Heart left ventricle (tissue), 16 donors: ENCODE measurements around the gene KIF26B. TPM values are rescaled to one million over a fixed set of nuclear protein-coding genes. Genes with fewer than 3 reads are reported as not detected.
"Not testable (repeated sequence)": the region's sequence is repeated elsewhere in the genome, so short reads cannot be mapped to it uniquely, and the experiment has no call there.

Experiments used
- ATAC-seq, 4 donors: fragments of 200-7000 bp; cut with Tn5 transposase; one replicate each; pipeline ENCODE4 v1.9.1; 2020 to 2022; ENCODE audit warnings: moderate library complexity in 4 of 4, mild to moderate bottlenecking in 3 of 4, moderate number of reproducible peaks in 1 of 4
- DNase-seq, 5 donors: peaks; one replicate each; pipeline ENCODE4 v3.0.0-alpha.2; 2020
- H3K27ac ChIP-seq, 12 donors: fragments of 200-600 bp; sonication (generic) in 4 of 12; one replicate each; pipeline versions ENCODE4 v1.5.0 to v1.8.0; 2016 to 2022; ENCODE audit warnings: mild to moderate bottlenecking in 2 of 12
- H3K27me3 ChIP-seq, 9 donors: fragments of 200-600 bp; sonication (generic) in 2 of 9; one replicate each; pipeline versions ENCODE4 v1.5.1 to v1.8.0; 2016 to 2022; ENCODE audit warnings: mild to moderate bottlenecking in 3 of 9
- H3K36me3 ChIP-seq, 9 donors: fragments of 200-600 bp; sonication (generic) in 2 of 9; one replicate each; pipeline versions ENCODE4 v1.5.0 to v1.8.0; 2018 to 2022; ENCODE audit warnings: mild to moderate bottlenecking in 2 of 9
- H3K4me1 ChIP-seq, 12 donors: fragments of 200-600 bp; sonication (generic) in 4 of 12; one replicate each; pipeline versions ENCODE4 v1.5.0 to v1.8.0; 2016 to 2022; ENCODE audit warnings: mild to moderate bottlenecking in 3 of 12
- H3K4me3 ChIP-seq, 12 donors: fragments of 200-600 bp; sonication (generic) in 4 of 12; one replicate each; pipeline versions ENCODE4 v1.5.0 to v1.8.0; 2017 to 2022; ENCODE audit warnings: mild to moderate bottlenecking in 9 of 12, moderate library complexity in 4 of 12
- H3K9me3 ChIP-seq, 12 donors: fragments of 200-600 bp; sonication (generic) in 4 of 12; one replicate each; pipeline versions ENCODE4 v1.5.0 to v1.8.0; 2016 to 2022; ENCODE audit warnings: mild to moderate bottlenecking in 1 of 12
- CTCF ChIP-seq, 12 donors: fragments of 200-600 bp; sonication (generic) in 4 of 12; IDR thresholded peaks; one replicate each; pipeline versions ENCODE4 v1.5.0 to v1.8.0; 2018 to 2022; ENCODE audit warnings: antibody characterized with exemption in 12 of 12, mild to moderate bottlenecking in 5 of 12
- POLR2A ChIP-seq, 2 donors: fragments of 450-650 bp; IDR thresholded peaks; one replicate each; pipeline ENCODE4 v1.6.1; 2017; ENCODE audit warnings: antibody characterized with exemption in 2 of 2, mild to moderate bottlenecking in 2 of 2, moderate library complexity in 2 of 2
- WGBS, 4 donors: extraction: QIAGEN DNeasy Blood & Tissue Kit in 2 of 4; methylation state at CpG; one replicate each; pipeline versions ENCODE4 v1.1.5 to v1.1.7; 2013 to 2018; 5-methylcytosine and 5-hydroxymethylcytosine counted together
- intact Hi-C, 10 donors: fragments of 100-400 bp; cut with DNase I; formaldehyde crosslinking; loops; one replicate each; pipeline versions ENCODE4 v1.11.1 to v1.14.2; 2022
- polyA plus RNA-seq, 2 donors: library from polyadenylated mRNA; stranded (reverse); fragments of 200-250 nt; gene quantifications; one replicate each; pipeline ENCODE4 v1.2.3, GENCODE V29; 2013
- total RNA-seq, 9 donors: library from RNA; depleted of rRNA in 2 of 9; stranded (reverse); fragments of >200 nt in 2 of 9; fragmentation: NEBNext Ultra II Directional in 3 of 9; extraction: Animal tissue kit (Norgen Biotek cat#: 25700) in 3 of 9; gene quantifications; one replicate each; pipeline versions ENCODE4 v1.1.0 to v1.2.4, GENCODE V29; 2016 to 2023
- donor health status: ischemic (EF 13 %, LVEDD 7.1; RV severe dilation, severe dysfunction).
- donor health status: healthy with polysubstance abuse.
- donor health status: DM: no; HTN: yes; CAD: no.
- donor health status: DM: no; HTN: no; CAD: no.
- donor health status: ischemic (EF 25% LVEDD 6.9; RV normal size, moderate dysfunction).
- donor health status: ischemic (EF 25% LVEDD 5.7; RV mildly dilated, moderate dysfunction).
- donor health status: healthy.
- donor health status: DM: yes; HTN: yes; CAD: no.
- donor health status: ischemic (EF 35%, LVEDD 5.7; RV mildly dilated, moderate dysfunction).
- donor health status: nonischemic (EF 11% LVEDD 7.7; RV severe dilation, severe dysfunction).
- donor health status: DM: yes; HTN: yes; CAD: no.
- donor health status: PGD.
- donor health status: ischemic (EF 29% LVEDD 5.4; RV normal size, mild dysfunction).
- donor health status: nonischemic (EF 23%, LVEDD 6.1; RV moderate dilation, normal function).

The KIF26B gene
- total and polyA plus RNA-seq, 11 donors: 1.2 to 7.0 (median 2.3) TPM

GRCh38 chr1:245693941-245694752, 539.4 kb downstream of the KIF26B start:
- ATAC-seq (no peak), DNase-seq (no peak)
- Histone ChIP-seq H3K9me3 (no peaks in the 10 kb centered on the region), H3K4me3 (no peak overlapping the region), H3K27ac (no peak overlapping the region), H3K27me3 (no peaks in the 10 kb centered on the region), H3K4me1 (no peaks in the 10 kb centered on the region), H3K36me3 (no peaks in the 10 kb centered on the region)
- intact Hi-C loops: no loop called here
- TF ChIP-seq POLR2A (IDR thresholded peaks at IDR 0.05) (no peak), CTCF (IDR thresholded peaks at IDR 0.05) (no peak)
- WGBS, 4 donors: 88 to 94% (median 90%) methylated on average over 19 of the region's 19 CpGs

GRCh38 chr1:245694753-245695195, 540.0 kb downstream of the KIF26B start:
- ATAC-seq: no peak
- H3K4me1 ChIP-seq: no peaks in the 10 kb centered on the region
- intact Hi-C loops: no loop called here
- no peak overlapping the region for H3K27ac ChIP-seq
- no peaks in the 10 kb centered on the region for H3K9me3 ChIP-seq
- no peaks in the 10 kb centered on the region for H3K36me3 ChIP-seq
- 67 to 85% (median 78%) methylated on average over 5 to 11 of the region's 11 CpGs for WGBS, 4 donors
- no peak for DNase-seq
- no peaks in the 10 kb centered on the region for H3K27me3 ChIP-seq
- TF ChIP-seq POLR2A (IDR thresholded peaks at IDR 0.05): no peak
- TF ChIP-seq CTCF (IDR thresholded peaks at IDR 0.05): no peak
- H3K4me3 ChIP-seq: no peak overlapping the region

- intact Hi-C loops: no loop called here
- H3K36me3 ChIP-seq: no peaks in the 10 kb centered on the region
- DNase-seq (no peak), ATAC-seq (no peak)
- no peaks in the 10 kb centered on the region for H3K27me3 ChIP-seq
- H3K4me3 ChIP-seq: no peak overlapping the region
- 83 to 94% (median 90%) methylated on average over 8 of the region's 8 CpGs for WGBS, 4 donors
- no peaks in the 10 kb centered on the region for H3K4me1 ChIP-seq
- no peaks in the 10 kb centered on the region for H3K9me3 ChIP-seq
- no peak overlapping the region for H3K27ac ChIP-seq
- TF ChIP-seq POLR2A (IDR thresholded peaks at IDR 0.05): no peak
- no peak for TF ChIP-seq CTCF (IDR thresholded peaks at IDR 0.05)
Observed at GRCh38 chr1:245695211-245695610, 540.4 kb downstream of the KIF26B start.

- DNase-seq, H3K4me3 ChIP-seq, ATAC-seq, H3K27ac ChIP-seq, H3K36me3 ChIP-seq, H3K4me1 ChIP-seq, intact Hi-C loops, H3K27me3 ChIP-seq, H3K9me3 ChIP-seq: not testable (repeated sequence)
- 94 to 96% (median 95%) methylated on average over 8 to 11 of the region's 11 CpGs for WGBS, 4 donors
Observed at GRCh38 chr1:245695701-245696100, 540.9 kb downstream of the KIF26B start.

- Histone ChIP-seq H3K4me1 (no peaks in the 10 kb centered on the region), H3K27me3 (no peaks in the 10 kb centered on the region), H3K27ac (no peak overlapping the region), H3K4me3 (no peak overlapping the region), H3K36me3 (no peaks in the 10 kb centered on the region), H3K9me3 (no peaks in the 10 kb centered on the region)
- 93 to 99% (median 96%) methylated on average over 10 to 14 of the region's 14 CpGs for WGBS, 4 donors
- intact Hi-C loops: no loop called here
- no peak for TF ChIP-seq CTCF (IDR thresholded peaks at IDR 0.05)
- no peak for TF ChIP-seq POLR2A (IDR thresholded peaks at IDR 0.05)
- ATAC-seq: no peak
- DNase-seq: no peak
Observed at GRCh38 chr1:245698116-245698515, 543.3 kb downstream of the KIF26B start.
